Activated naive CD4-positive, alpha-beta T cell treated with anti-CD3 and anti-CD28 coated beads, Interleukin-2, amount 50 U/mL, for 72 hours (primary cell): ENCODE data around the gene EP400. TPM values are rescaled to one million over a fixed set of nuclear protein-coding genes. Genes with fewer than 3 reads are reported as not detected.

Source experiments
- ATAC-seq, 2 donors: fragments of 150-1000 bp; cut with Tn5 transposase; 2 replicates each; pipeline ENCODE4 v1.10.0; 2021; ENCODE audit warnings: mild to moderate bottlenecking in 2 of 2, moderate library complexity in 2 of 2
- DNase-seq, 2 donors: peaks; one replicate each; pipeline ENCODE4 v3.0.0; 2021 to 2022; ENCODE audit warnings: low spot score in 2 of 2
- H3K27ac Mint-ChIP-seq, 2 donors: one replicate each; pipeline ENCODE4 v1.8.0; 2022; ENCODE audit warnings: mild to moderate bottlenecking in 2 of 2, mixed read lengths in 2 of 2
- H3K36me3 Mint-ChIP-seq, 2 donors: one replicate each; pipeline ENCODE4 v1.8.0; 2022; ENCODE audit warnings: mixed read lengths in 2 of 2
- H3K9me3 Mint-ChIP-seq, 2 donors: one replicate each; pipeline ENCODE4 v1.8.0; 2022; ENCODE audit warnings: mixed read lengths in 2 of 2
- total RNA-seq, 2 donors: library from RNA; stranded (reverse); gene quantifications; one replicate each; pipeline ENCODE4 v1.2.3, GENCODE V29; 2022

Gene EP400
- total RNA-seq, 2 donors from 2014 or later: 55.6 to 57.4 TPM

GRCh38 chr12:132129007-132129406 lies 179.3 kb downstream of the EP400 start:
- Mint-ChIP-seq H3K36me3 (peaks cover 31 to 35% of the 10 kb centered on the region in 2 donors), H3K27ac (no peak overlapping the region), H3K9me3 (peaks cover 0 to 4% of the 10 kb centered on the region in 2 donors)
- no peak for ATAC-seq
- DNase-seq: no peak

DNA sequence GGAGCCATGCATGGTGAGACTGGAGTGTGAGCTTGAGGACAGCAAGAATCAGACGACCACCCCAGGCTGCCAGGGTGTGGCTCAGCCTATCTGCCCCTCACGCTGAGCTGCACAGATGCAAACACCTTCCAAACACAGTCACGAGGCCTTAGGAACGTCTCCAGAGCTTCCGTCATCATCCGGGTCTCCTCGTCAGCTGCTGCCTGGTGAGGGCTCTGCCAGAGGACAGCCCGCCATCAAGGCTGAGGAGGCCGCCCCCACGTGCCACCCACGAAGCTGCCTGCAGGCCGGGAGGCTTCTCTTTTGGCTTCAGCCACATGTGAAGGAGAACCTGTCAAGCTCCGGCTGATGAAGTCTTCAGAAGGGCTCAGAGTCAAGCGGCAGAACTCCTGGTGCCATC lies 180.9 kb downstream of the EP400 start:
- ATAC-seq (no peak), DNase-seq (no peak)

More for the DNA sequence above, 180.9 kb downstream of the EP400 start:
- H3K9me3 Mint-ChIP-seq: peaks cover 0 to 4% of the 10 kb centered on the region in 2 donors
- H3K27ac Mint-ChIP-seq: no peak overlapping the region
- H3K36me3 Mint-ChIP-seq: peaks cover 31 to 35% of the 10 kb centered on the region in 2 donors

Other genes with a start within 250 kb of the EP400 start
- gene SFSWAP, start 238.9 kb upstream of the EP400 start, total RNA-seq: 10 to 100 TPM; 54.9 to 64.0 TPM
- gene MMP17, start 121.5 kb upstream of the EP400 start, total RNA-seq: not detected
- 10 to 100 TPM; 17.1 to 33.9 TPM for gene ULK1, start 55.3 kb upstream of the EP400 start, total RNA-seq
- gene PUS1, start 20.7 kb upstream of the EP400 start, total RNA-seq: 10 to 100 TPM; 16.6 to 49.9 TPM
- 10 to 100 TPM; 22.0 to 34.5 TPM for gene DDX51, start 194.4 kb downstream of the EP400 start, total RNA-seq
- gene NOC4L, start 194.5 kb downstream of the EP400 start, total RNA-seq: 10 to 100 TPM; 21.0 to 29.3 TPM